Thoracic aorta endothelial cell (primary cell): ENCODE measurements around the gene TAF11L9. TPM values are rescaled to one million over a fixed set of nuclear protein-coding genes. Genes with fewer than 3 reads are reported as not detected.

ENCODE experiments used
- small RNA-seq: library from RNA; depleted of rRNA; stranded (forward); fragments of <200 nt; gene quantifications from one replicate; pipeline ENCODE3, GENCODE V24; 2012
- total RNA-seq: library from RNA; depleted of rRNA; stranded (reverse); fragments of >200 nt; gene quantifications from 2 replicates; pipeline ENCODE4 v1.2.3, GENCODE V29; 2012

TAF11L9 gene
- total RNA-seq = not detected in 2 replicates

GRCh38 chr5:17594255-17594654 lies at the start of gene TAF11L9:
TSS of gene TAF11L9 (minus strand) at chr5:17594394.

GRCh38 chr5:17634160-17634559 lies 40.0 kb upstream of the TAF11L9 start, which contains the start of gene TAF11L14:
TSS of gene TAF11L14 (plus strand) at chr5:17634460.

GRCh38 chr5:17631788-17632187 lies 37.6 kb upstream of the TAF11L9 start, which contains the start of gene TAF11L13:
TSS of gene TAF11L13 (plus strand) at chr5:17632088.

GRCh38 chr5:17610092-17610491 lies 15.9 kb upstream of the TAF11L9 start, which contains the start of gene TAF11L12:
TSS of gene TAF11L12 (plus strand) at chr5:17610392.

GRCh38 chr5:17603880-17604279 lies 9.7 kb upstream of the TAF11L9 start, which contains the start of gene TAF11L11:
TSS of gene TAF11L11 (plus strand) at chr5:17604183.

GRCh38 chr5:17597728-17598127 lies 3.5 kb upstream of the TAF11L9 start, which contains the start of gene TAF11L10:
TSS of gene TAF11L10 (minus strand) at chr5:17597828.

GRCh38 chr5:17590860-17591259 lies 3.3 kb downstream of the TAF11L9 start, which contains the start of gene TAF11L8:
TSS of gene TAF11L8 (minus strand) at chr5:17590960.

GRCh38 chr5:17585658-17586057 lies 8.5 kb downstream of the TAF11L9 start, which contains the start of gene TAF11L7:
TSS of gene TAF11L7 (minus strand) at chr5:17585758.

Small RNAs within 50 kb of the gene (small RNA-seq; reads per million reads assigned to genes)
- gene AC233724.3 (not detected), gene AC233724.4 (not detected), gene AC233724.6 (not detected), gene AC233724.7 (not detected)

Other genes starting within 250 kb of the TAF11L9 start
- gene TAF11L2, start 96.2 kb downstream of the TAF11L9 start, total RNA-seq = not detected in 2 replicates
- gene TAF11L3, start 76.0 kb downstream of the TAF11L9 start, total RNA-seq = not detected in 2 replicates
- gene TAF11L4, start 72.6 kb downstream of the TAF11L9 start, total RNA-seq = not detected in 2 replicates
- gene TAF11L5, start 69.2 kb downstream of the TAF11L9 start, total RNA-seq = not detected in 2 replicates
- not detected in 2 replicates for gene TAF11L6, start 65.7 kb downstream of the TAF11L9 start, total RNA-seq
- not detected in 2 replicates for gene TAF11L7, start 8.6 kb downstream of the TAF11L9 start, total RNA-seq
- not detected in 2 replicates for gene TAF11L8, start 3.4 kb downstream of the TAF11L9 start, total RNA-seq
- not detected in 2 replicates for gene TAF11L10, start 3.4 kb upstream of the TAF11L9 start, total RNA-seq
- not detected in 2 replicates for gene TAF11L11, start 9.8 kb upstream of the TAF11L9 start, total RNA-seq
- gene TAF11L12, start 16.0 kb upstream of the TAF11L9 start, total RNA-seq = not detected in 2 replicates
- not detected in 2 replicates for gene TAF11L13, start 37.7 kb upstream of the TAF11L9 start, total RNA-seq
- gene TAF11L14, start 40.1 kb upstream of the TAF11L9 start, total RNA-seq = not detected in 2 replicates